Liver (tissue), 9 donors: ENCODE data around the gene CFAP54. TPM values are rescaled to one million over a fixed set of nuclear protein-coding genes. Genes with fewer than 3 reads are reported as not detected.

Experiments used
- DNase-seq: peaks from one replicate; pipeline ENCODE4 v3.0.0-alpha.2; 2017; ENCODE audit warnings: low spot score
- H3K27ac ChIP-seq, 2 donors: one replicate each; pipeline ENCODE4 v1.7.0; 2013; ENCODE audit warnings: inconsistent platforms in 2 of 2, low read length in 2 of 2, control low read depth in 1 of 2, low read depth in 1 of 2, mild to moderate bottlenecking in 1 of 2
- H3K27me3 ChIP-seq, 4 donors: one replicate each; pipeline versions ENCODE4 v1.6.1 to v1.7.0; 2013; ENCODE audit warnings: low read length in 3 of 4, inconsistent platforms in 1 of 4, mild to moderate bottlenecking in 1 of 4, moderate library complexity in 1 of 4; ENCODE audit not compliant: control insufficient read depth in 4 of 4, insufficient read depth in 4 of 4
- H3K36me3 ChIP-seq, 4 donors: one replicate each; pipeline versions ENCODE4 v1.6.1 to v1.7.0; 2013; ENCODE audit warnings: low read length in 3 of 4, mild to moderate bottlenecking in 3 of 4, low read depth in 1 of 4, moderate library complexity in 1 of 4; ENCODE audit not compliant: control insufficient read depth in 4 of 4, insufficient read depth in 3 of 4
- H3K4me1 ChIP-seq, 4 donors: one replicate each; pipeline versions ENCODE4 v1.6.1 to v1.7.0; 2013; ENCODE audit warnings: low read length in 3 of 4, mild to moderate bottlenecking in 3 of 4, moderate library complexity in 1 of 4; ENCODE audit not compliant: control insufficient read depth in 4 of 4, insufficient read depth in 4 of 4
- H3K4me3 ChIP-seq, 3 donors: one replicate each; pipeline versions ENCODE4 v1.6.1 to v1.7.0; 2013; ENCODE audit warnings: low read length in 3 of 3, control low read depth in 1 of 3, low read depth in 1 of 3, mild to moderate bottlenecking in 1 of 3
- H3K9ac ChIP-seq, 2 donors: one replicate each; pipeline ENCODE4 v1.7.0; 2013; ENCODE audit warnings: low read length in 2 of 2, mild to moderate bottlenecking in 2 of 2, moderate library complexity in 2 of 2, control low read depth in 1 of 2, low read depth in 1 of 2
- H3K9me3 ChIP-seq, 4 donors: one replicate each; pipeline versions ENCODE4 v1.6.1 to v1.7.0; 2013; ENCODE audit warnings: low read length in 3 of 4; ENCODE audit not compliant: control insufficient read depth in 4 of 4
- ATF3 ChIP-seq: IDR thresholded peaks from 2 replicates; pipeline ENCODE4 v1.6.1; 2016; ENCODE audit warnings: antibody characterized with exemption
- EGR1 ChIP-seq, 2 donors: IDR thresholded peaks; 2 replicates each; pipeline ENCODE4 v1.6.1; 2016 to 2018; ENCODE audit warnings: antibody characterized with exemption in 2 of 2, low read depth in 2 of 2
- FOXA1 ChIP-seq: IDR thresholded peaks from 2 replicates; pipeline ENCODE4 v1.6.1; 2016; ENCODE audit warnings: antibody characterized with exemption
- FOXA2 ChIP-seq: IDR thresholded peaks from 2 replicates; pipeline ENCODE4 v1.6.1; 2016; ENCODE audit warnings: antibody characterized with exemption
- GABPA ChIP-seq, 2 donors: IDR thresholded peaks in 1 of 2; conservative IDR thresholded peaks in 1 of 2; 2 replicates each; pipeline ENCODE4 v1.6.1; 2016; ENCODE audit warnings: antibody characterized with exemption in 2 of 2, mild to moderate bottlenecking in 1 of 2, moderate library complexity in 1 of 2
- HNF4A ChIP-seq, 2 donors: conservative IDR thresholded peaks; 2 replicates each; pipeline ENCODE4 v1.6.1; 2016; ENCODE audit warnings: antibody characterized with exemption in 2 of 2, mild to moderate bottlenecking in 2 of 2
- JUND ChIP-seq, 2 donors: IDR thresholded peaks; 2 replicates each; pipeline ENCODE4 v1.6.1; 2016; ENCODE audit warnings: antibody characterized with exemption in 2 of 2
- MAX ChIP-seq: IDR thresholded peaks from 2 replicates; pipeline ENCODE4 v1.6.1; 2016; ENCODE audit warnings: antibody characterized with exemption
- RAD21 ChIP-seq, 2 donors: IDR thresholded peaks; 2 replicates each; pipeline ENCODE4 v1.6.1; 2016; ENCODE audit warnings: antibody characterized with exemption in 2 of 2, mild to moderate bottlenecking in 2 of 2
- RXRA ChIP-seq, 2 donors: IDR thresholded peaks; 2 replicates each; pipeline ENCODE4 v1.6.1; 2017 to 2018; ENCODE audit warnings: antibody characterized with exemption in 2 of 2, mild to moderate bottlenecking in 1 of 2
- SP1 ChIP-seq: IDR thresholded peaks from 2 replicates; pipeline ENCODE4 v1.6.1; 2018; ENCODE audit warnings: antibody characterized with exemption, mild to moderate bottlenecking
- TAF1 ChIP-seq: conservative IDR thresholded peaks from 2 replicates; pipeline ENCODE4 v1.6.1; 2016; ENCODE audit warnings: antibody characterized with exemption, mild to moderate bottlenecking
- YY1 ChIP-seq: IDR thresholded peaks from 2 replicates; pipeline ENCODE4 v1.6.1; 2016; ENCODE audit warnings: antibody characterized with exemption, mild to moderate bottlenecking
- ZBTB33 ChIP-seq: IDR thresholded peaks from 2 replicates; pipeline ENCODE4 v1.6.1; 2016; ENCODE audit warnings: antibody characterized with exemption
- WGBS: extraction: QIAGEN DNeasy Blood & Tissue Kit; methylation state at CpG from one replicate; pipeline ENCODE4 v1.1.7; 2013; 5-methylcytosine and 5-hydroxymethylcytosine counted together
- polyA plus RNA-seq, 2 donors: library from polyadenylated mRNA; stranded (reverse) in 1 of 2; unstranded in 1 of 2; fragments of 200-250 nt in 1 of 2; fragments of >200 nt in 1 of 2; fragmentation: Nextera tagmentation in 1 of 2; extraction: Ambion mirVana in 1 of 2; gene quantifications; one replicate each; pipeline versions ENCODE4 v1.2.1 to v1.2.3, GENCODE V29; 2013 to 2015
- total RNA-seq, 2 donors: library from RNA; depleted of rRNA; stranded (reverse); fragments of >200 nt; gene quantifications; one replicate each; pipeline ENCODE4 v1.2.3, GENCODE V29; 2014
- donor health status: healthy.
- donor health status: healthy.
- donor health status: healthy.
- donor health status: healthy.
- donor health status: healthy.

Gene CFAP54
- total and polyA plus RNA-seq, 4 donors: 0.01 to 0.19 (median 0.15) TPM

GRCh38 chr12:96886998-96887677, 397.8 kb downstream of the CFAP54 start:
- Histone ChIP-seq H3K36me3 (no peaks in the 10 kb centered on the region), H3K27me3 (peaks cover 0 to 4% (median 0%) of the 10 kb centered on the region in 4 donors), H3K4me3 (no peak overlapping the region), H3K27ac (no peak overlapping the region), H3K9ac (no peak overlapping the region), H3K4me1 (no peaks in the 10 kb centered on the region), H3K9me3 (peaks cover 0 to 2% (median under 1%) of the 10 kb centered on the region in 4 donors)
- TF ChIP-seq TAF1 (no peak), FOXA1 (no peak), HNF4A (conservative IDR thresholded peaks at IDR 0.05) (no peak), FOXA2 (no peak), RXRA (IDR thresholded peaks at IDR 0.05) (no peak), SP1 (no peak), ZBTB33 (no peak), YY1 (no peak)
- WGBS: 74% methylated on average over 4 of the region's 4 CpGs
- DNase-seq: no peak

- no peak overlapping the region for H3K9ac ChIP-seq
- H3K4me3 ChIP-seq: no peak overlapping the region
- TF ChIP-seq EGR1 (IDR thresholded peaks at IDR 0.05; ENCODE audit: low read depth in 2 of 2): no peak
- no peak for TF ChIP-seq RAD21 (IDR thresholded peaks at IDR 0.05)
- no peak for TF ChIP-seq YY1
- TF ChIP-seq MAX: no peak
- TF ChIP-seq GABPA (IDR thresholded peaks at IDR 0.05 in 1 of 2, conservative IDR thresholded peaks at IDR 0.05 in 1 of 2): no peak
- no peak for TF ChIP-seq JUND (IDR thresholded peaks at IDR 0.05)
- TF ChIP-seq FOXA2: no peak
- no peak for TF ChIP-seq FOXA1
- no peak for TF ChIP-seq HNF4A (conservative IDR thresholded peaks at IDR 0.05)
- TF ChIP-seq ATF3: no peak
- TF ChIP-seq ZBTB33: no peak
- TF ChIP-seq RXRA (IDR thresholded peaks at IDR 0.05): no peak
- TF ChIP-seq TAF1: no peak
- peaks cover 0 to 4% (median 0%) of the 10 kb centered on the region in 4 donors for H3K27me3 ChIP-seq
- 56% methylated on average over 5 of the region's 5 CpGs for WGBS
- H3K36me3 ChIP-seq: no peaks in the 10 kb centered on the region
- H3K9me3 ChIP-seq: no peaks in the 10 kb centered on the region
- no peak overlapping the region for H3K27ac ChIP-seq
- H3K4me1 ChIP-seq: no peaks in the 10 kb centered on the region
- DNase-seq: no peak
Measured at GRCh38 chr12:96889273-96889933, 400.0 kb downstream of the CFAP54 start.
